GM20431 (cell line): ENCODE results near the gene SRA1.

Source experiments
- in situ Hi-C: fragments of 300-500 bp; cut with MseI, MboI; formaldehyde crosslinking; loops from one replicate; pipeline ENCODE4 v1.15.0; 2020; ENCODE audit warnings: low sequenced_read_pairs; ENCODE audit not compliant: unreplicated experiment

Gene SRA1

DNA sequence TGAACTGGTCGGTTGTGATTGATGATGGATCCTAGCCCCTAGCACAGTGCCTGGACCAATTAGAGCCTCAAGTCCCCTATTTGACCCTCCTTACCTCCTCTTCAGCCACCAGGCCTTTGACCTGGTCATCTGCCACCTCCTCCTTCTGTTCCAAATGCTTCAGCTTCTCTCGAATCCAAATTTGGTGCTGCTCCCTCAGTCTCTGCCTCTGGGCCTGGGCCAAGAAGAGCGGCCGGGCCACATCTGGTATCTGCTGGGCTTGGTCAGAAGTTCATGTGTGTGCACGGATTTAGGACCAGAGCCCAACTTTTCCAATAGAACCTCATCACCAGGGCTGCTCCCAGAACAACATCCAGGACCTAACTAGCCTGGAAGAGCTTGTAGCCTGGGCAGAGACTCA is 13.8 kb upstream of the SRA1 start:
- in situ Hi-C loops = no loop called here

DNA sequence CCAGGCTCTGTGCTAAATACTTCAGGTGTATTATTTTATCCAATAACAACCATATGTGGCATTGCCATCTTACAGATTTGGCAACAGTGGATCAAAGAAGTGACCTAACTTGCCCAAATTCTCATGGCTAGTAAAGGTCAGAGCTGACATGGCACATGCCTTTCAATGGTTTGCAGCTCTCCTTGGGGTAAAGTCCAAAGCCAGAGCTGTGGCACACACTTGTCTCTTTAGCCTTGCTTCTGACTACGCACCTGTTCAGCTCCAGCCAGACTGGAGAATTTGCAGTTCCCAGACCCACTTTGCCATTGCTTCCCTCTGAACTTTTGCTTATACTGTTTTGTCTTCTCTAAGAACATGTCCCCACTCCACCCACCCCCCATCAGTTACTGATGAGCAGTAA is 13.2 kb upstream of the SRA1 start:
- in situ Hi-C loops = no loop called here

DNA sequence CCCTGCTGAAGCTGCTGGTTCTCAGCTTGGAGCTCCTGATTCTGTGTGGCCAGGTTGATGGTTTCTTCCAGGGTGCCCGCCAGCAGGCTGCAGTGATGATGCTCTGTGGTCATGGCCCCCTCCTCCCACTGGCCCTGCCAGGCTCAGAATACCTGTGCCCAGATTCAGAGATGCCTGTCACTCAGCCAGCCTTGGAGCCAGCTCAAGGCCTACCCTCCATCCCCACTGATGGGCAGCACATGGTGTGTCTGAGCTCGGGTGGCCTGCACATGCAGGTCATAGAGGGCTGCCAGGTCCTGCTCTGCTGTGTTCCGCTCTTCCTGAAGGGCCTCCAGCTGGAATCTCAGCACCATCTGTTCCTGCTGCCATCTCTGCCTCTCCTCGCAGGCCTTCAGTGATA is 12.8 kb upstream of the SRA1 start:
- in situ Hi-C loops = no loop called here

DNA sequence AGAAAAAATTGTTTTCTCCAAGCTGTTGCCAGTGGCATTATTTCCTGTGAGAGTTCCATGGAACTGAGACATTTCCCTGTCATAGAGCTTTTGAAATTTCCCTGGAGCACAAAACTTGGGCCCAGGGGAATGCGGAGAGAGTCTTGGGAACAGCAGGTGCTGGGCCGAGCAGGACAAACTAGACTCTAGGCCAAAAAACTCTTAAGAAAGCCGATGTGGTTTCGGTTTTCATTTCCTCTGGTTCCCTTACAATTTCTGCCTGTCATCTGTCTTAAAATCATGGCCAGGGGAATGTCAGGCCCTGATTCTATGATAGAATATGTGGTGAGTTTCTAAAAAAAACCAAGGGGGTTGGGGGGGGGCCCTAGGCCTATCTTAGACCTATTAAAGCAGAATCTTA is 11.9 kb upstream of the SRA1 start:
- in situ Hi-C loops = no loop called here

DNA sequence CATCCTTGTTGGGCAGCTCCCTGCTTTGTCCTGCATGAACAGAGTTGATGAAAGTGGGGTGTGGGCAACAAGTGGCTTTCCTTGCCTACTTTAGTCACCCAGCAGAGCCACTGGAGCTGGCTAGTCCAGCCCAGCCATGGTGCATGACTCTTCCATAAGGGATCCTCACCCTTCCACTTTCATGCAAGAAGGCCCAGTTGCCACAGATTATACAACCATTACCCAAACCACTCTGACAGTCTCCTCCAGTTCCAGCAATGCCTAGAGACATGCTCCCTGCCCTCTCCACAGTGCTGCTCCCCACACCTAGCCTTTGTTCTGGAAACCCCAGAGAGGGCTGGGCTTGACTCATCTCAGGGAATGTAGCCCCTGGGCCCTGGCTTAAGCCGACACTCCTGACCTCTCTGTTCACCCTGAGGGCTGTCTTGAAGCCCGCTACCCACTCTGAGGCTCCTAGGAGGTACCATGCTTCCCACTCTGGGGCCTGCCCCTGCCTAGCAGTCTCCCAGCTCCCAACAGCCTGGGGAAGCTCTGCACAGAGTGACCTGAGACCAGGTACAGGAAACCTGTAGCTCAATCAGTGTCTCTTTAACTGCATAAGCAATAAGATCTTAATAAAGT is 11.3 kb upstream of the SRA1 start:
- in situ Hi-C loops = no loop called here

DNA sequence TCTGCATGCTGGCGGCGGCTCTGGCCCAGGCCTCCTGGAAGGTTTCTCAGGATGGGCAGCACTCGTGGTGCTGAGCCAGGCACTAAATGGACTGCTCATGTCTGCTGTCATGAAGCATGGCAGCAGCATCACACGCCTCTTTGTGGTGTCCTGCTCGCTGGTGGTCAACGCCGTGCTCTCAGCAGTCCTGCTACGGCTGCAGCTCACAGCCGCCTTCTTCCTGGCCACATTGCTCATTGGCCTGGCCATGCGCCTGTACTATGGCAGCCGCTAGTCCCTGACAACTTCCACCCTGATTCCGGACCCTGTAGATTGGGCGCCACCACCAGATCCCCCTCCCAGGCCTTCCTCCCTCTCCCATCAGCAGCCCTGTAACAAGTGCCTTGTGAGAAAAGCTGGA is 10.6 kb upstream of the SRA1 start:
- in situ Hi-C loops = no loop called here

DNA sequence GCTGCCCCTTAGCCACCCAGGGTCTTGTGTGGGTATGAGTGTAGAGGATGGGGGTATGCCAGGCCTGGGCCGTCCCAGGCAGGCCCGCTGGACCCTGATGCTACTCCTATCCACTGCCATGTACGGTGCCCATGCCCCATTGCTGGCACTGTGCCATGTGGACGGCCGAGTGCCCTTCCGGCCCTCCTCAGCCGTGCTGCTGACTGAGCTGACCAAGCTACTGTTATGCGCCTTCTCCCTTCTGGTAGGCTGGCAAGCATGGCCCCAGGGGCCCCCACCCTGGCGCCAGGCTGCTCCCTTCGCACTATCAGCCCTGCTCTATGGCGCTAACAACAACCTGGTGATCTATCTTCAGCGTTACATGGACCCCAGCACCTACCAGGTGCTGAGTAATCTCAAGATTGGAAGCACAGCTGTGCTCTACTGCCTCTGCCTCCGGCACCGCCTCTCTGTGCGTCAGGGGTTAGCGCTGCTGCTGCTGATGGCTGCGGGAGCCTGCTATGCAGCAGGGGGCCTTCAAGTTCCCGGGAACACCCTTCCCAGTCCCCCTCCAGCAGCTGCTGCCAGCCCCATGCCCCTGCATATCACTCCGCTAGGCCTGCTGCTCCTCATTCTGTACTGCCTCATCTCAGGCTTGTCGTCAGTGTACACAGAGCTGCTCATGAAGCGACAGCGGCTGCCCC is 10.0 kb upstream of the SRA1 start:
- in situ Hi-C loops = no loop called here

DNA sequence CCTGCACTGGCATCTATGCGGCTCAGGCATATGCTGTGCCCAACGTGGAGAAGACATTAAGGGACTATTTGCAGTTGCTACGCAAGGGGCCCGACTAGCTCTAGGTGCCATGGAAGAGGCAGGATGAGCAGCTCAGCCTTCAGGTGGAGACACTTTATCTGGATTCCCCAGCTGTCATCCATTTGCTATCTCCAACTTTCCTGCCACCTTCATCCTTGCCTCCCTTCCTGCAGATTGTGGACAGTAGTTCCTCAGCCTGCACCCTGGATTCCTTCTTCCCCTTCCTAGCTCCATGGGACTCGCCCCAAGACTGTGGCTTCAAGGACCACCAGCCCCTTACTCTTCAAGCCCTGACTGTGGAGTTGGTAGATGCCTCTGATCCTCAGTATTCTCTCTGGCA is 9.4 kb upstream of the SRA1 start:
- in situ Hi-C loops = no loop called here

DNA sequence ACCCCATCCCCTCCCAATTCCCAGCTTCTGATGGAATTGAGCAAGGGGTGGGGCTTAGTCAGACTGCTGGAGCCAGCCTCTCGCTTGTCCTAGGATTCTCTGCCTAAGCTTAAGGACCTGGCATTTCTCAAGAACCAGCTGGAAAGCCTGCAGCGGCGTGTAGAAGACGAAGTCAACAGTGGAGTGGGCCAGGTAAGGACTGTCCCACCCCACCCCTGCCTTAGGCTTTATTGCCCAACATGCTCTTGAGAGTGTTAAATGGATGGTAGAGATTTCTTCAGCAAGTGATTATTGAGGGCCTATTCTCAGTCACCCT is 8.5 kb upstream of the SRA1 start:
- in situ Hi-C loops = no loop called here

DNA sequence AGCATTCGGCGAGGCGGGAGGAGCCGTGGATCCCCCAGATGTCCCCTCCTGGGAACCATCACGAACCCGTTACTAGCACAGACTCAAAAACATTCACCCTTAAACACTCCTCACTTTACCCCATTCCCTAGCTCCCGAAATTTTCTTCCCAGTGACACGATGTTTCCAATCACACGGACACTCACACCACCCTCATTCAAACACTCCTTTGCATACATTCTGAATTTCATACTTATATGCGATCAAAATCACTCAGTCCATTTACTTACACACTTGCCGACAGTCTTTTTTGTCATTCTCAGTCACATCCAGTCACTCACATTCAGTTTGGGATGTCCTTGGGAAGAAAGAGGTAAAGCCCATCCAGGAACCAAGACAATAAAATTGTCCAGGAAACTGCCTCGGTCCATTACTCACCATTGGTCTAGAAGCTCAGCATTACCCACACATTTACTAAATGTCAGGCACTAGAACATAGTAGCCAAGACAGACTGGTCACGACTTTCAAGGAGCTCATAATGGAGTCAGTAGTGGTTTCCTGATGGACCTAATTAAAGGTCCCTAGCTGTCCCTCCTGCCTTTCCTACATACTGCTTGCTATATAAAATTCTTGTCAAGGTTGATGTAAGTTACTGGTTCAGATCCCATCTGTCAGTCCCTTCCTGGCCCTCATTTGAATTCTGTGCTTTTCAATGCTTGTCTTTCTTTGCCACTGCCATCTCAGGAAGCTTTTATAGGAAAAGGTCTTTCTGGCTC is 7.9 kb upstream of the SRA1 start:
- in situ Hi-C loops = no loop called here

DNA sequence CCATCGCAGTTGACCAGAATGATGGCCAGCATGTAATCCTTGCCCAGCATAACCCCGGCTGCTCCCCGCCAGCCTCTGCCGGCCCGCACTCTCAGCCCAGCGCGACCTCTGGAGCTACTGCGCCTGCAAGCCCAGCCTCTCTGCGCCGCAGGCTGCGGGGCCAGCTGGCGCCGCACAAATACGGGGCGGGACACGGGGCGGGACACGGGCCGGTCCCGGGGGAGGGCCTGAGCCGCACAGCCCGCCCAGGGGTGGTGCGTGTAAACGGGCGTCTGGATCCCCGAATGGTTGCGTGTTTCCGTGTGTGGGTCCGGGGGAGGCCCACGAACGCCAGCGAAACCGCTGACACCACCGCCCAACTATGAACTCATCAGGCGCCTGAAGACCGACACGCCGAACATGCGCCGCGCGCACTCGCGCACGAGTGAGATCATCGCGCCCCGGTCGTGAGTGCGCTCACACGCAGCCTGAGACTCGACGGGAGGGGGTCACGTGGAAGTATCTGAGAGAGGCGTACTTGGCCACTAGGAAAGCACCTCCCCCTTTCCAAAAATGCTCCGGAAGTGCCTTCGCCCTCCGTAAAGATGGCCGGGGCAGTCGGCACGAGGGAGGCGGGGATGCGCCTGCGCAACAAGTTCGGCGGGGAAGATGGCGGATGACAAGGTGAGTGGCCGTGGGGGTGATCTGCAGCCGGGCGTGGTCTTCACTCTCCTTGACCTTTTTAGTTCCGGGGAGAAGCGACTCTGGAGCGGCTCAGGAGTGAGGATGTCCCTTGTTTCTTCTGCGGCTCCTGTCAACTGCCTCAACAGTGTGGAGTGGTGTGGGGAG is 7.1 kb upstream of the SRA1 start, which contains the start of the genes APBB3 and SLC35A4:
Gene APBB3, minus strand, starts transcription at position 403 of the 828 bp plus-strand sequence. Its CDS starts 353 bp downstream, at position 50.
Gene SLC35A4, plus strand, starts transcription at position 633 of the 828 bp plus-strand sequence. CDS start 2,342 bp downstream, outside the sequence.
- in situ Hi-C loops = no loop called here

DNA sequence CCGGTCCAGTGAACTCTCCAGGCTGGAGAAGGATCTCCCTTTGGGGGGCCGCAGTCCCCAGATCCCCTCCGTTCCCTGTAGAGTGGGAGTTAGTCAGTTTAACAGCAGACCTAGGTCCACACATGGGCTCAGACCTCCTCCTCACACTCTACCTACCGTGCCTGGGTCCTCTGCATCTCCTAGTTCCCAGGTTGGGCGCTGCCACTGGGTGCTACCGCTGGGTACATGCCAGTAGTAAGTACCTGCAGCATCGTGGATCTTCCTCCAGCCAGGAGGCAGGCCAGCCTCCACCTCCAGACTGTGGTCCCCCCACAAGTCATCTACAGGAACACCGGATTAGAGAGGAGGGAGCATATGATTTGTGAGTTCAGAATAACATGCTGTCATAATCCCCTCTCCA is 6.3 kb upstream of the SRA1 start:
- in situ Hi-C loops = no loop called here

DNA sequence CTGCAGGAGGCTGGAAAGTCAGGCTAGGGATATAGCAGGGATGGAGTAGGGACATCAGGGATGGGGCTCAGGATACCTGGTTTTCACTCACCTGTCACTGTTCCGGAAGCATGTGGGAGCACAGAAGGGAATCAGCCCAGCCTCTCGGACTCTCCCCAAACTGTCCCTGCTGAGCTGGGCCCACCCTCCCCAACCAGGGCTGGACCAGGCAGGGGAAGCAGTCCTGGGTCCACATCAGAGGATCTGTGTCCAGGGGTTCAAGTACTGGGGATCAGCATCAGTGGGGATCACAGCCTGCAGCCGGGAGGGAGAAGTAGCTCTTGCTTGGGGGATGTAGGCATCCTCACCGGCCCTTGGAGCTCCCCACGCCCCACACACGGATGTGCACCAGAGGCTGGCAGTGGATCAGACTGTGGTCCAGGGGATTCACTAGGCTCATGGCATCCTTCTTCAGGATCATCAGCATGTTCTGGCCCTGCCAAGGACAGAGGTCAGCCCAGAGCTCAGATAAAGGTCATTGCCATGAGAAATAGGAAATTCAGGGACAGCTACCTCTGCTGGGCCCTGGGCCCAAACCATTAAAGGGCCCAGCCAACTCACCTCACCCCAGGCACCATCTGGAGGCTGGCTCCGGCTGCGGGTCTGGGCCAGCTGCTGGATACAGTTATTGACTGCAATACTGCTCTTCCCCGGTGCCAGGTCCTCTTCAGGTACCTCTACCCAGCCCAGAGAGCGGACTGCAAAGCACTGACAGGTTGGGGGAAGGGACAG is 4.7 kb upstream of the SRA1 start:
- in situ Hi-C loops = no loop called here

DNA sequence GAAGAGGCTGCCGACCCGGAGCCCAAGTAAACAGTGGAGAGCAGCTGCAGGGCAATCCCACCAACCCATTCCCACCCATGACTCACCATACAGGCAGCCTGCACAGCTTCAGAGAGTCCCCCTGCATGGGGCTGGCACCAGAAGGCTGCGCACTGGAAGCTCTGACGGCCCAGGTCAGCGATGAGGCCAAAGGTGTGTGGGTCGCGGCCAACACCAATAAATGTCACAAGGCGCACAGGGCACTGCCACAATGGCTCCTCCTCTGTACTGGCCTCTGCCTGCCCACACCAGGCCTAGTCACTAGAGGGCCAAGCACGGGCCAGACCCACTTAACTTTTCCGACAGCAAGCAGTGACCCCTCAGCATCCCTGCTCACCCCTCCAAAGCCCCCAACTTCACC is 3.0 kb upstream of the SRA1 start:
- in situ Hi-C loops = no loop called here

DNA sequence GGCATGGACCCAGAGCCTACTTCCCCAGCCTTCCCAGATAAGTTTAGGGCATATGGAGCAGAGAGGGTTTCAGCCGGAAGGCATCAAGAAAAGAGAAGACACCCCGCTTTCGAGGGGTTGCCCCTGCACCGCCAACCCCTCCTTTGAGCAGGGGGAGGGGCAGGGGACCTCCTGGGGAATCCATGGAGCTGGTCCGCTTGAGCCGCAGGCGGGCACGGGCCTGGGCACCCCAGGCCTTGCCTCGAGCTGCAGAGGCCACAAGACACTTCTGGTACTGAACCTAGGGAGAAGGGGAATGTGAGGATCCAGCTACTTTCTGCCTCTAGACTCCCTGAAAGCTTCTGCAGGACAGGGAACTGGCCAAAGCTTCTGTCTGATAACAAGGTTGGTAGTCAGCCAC is 1.3 kb upstream of the SRA1 start:
- in situ Hi-C loops = no loop called here

DNA sequence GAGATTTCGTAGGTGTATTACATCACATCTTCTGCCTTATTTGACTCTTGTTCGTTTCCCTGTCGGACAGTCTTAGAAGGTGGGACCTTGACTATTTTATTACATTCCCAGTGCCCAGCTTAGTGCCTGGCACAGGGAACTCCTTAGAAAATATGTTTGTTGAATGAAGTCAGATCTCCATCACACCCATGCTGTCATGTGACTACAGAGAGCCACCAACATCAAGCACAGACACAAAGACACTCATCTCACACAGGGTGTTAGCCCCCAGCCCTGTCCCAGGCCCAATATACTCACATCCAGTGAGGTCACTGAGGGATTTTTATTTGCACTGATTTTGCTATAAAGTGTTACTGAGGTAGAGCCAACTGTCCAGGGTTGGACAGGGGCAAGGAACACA is 692 bp upstream of the SRA1 start:
- in situ Hi-C loops = no loop called here

DNA sequence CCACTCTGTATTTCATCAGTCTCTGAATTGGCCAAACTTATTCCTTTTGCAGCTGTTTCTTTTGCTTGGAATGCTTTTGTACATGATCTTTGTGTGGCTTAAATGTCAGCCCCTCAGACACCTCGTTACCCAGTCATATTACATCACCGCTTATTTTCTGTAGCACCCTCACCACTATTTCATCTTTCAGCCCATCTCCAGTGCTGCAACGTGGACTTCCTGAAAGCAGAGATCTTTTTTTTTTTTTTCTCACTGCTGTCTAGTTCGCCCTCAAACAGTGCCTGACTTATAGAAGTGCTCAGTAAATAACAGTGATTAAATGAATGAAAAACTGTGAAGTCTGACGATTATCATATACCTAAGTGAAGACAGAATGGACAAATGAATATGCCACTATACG is 835 bp downstream of the SRA1 start:
- in situ Hi-C loops = no loop called here

DNA sequence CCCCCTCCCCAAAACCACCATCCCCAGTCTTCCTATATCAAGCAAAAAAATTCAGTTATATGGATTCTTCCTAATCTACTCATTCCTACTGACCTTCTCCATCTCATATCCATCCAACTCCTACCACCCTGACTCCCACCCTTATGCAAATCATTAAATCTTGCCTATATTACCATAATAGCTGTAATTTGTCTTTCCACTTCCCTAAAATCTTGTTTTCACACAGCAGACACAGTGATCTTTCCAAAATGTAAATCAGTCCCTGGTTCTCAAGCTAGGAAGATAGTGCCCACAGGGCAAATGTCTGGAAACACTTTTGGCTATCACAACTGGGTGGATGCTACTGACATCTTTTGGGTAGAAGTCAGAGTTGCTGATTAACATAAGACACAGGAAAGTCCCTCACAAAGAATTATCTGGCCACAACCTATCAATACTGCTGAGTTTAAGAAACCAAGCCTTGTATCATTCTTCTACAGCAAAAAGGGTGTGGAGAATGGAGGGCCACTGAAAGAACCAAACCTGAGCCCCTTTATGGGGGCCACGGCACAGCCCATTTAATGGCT is 1.4 kb downstream of the SRA1 start:
- in situ Hi-C loops = no loop called here

DNA sequence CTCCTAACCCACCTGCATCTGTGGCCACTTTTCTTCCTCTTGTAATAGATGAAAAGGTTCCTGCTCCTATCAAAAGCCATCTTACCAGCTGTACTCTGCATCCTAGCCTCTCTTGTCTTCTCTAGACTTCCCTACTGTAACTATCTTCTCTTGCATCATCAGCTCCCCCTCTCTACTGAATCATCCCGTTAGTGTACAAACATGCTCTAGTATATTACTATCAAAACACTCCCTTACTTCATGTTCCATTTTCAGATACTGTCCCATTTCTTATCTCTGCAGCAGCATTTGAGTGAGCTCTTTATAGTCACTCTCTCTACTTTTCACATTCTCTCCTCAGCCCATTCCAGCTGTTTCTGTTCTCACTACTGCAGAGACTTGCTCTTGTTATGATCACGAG is 2.8 kb downstream of the SRA1 start:
- in situ Hi-C loops = no loop called here

DNA sequence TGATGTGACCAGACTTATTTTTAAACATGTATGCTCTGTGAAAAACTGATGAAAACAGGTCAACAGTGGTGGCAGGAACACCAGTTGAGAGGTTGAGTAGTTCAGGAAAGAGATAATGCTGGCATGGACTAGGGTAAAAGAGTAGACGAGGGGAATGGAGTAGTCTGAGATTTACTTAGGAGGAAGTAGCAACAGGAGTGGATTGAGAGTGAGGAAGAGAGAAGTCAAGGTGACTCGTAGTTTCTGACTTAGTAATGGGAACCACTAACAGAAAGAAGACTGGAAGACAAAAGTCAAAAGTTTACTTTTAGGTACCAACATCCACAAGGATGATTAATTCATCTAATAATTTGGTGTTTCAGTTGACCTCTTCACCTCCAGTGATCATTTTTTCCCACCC is 3.6 kb downstream of the SRA1 start:
- in situ Hi-C loops = no loop called here
